Measurements from ENCODE around the gene CDRT4. TPM values are rescaled to one million over a fixed set of nuclear protein-coding genes. Genes with fewer than 3 reads are reported as not detected.

Gene CDRT4
- polyA plus RNA-seq, 1 of the 3 experiments (the other 2 are of a cell fraction): 4.6 TPM

- no peak overlapping the region for H3K4me2 ChIP-seq
- no peak overlapping the region for H2AFZ ChIP-seq (ENCODE audit: low read depth)
- H3K9me2 ChIP-seq: no peaks in the 10 kb centered on the region
- 96% methylated on average over 8 of the region's 8 CpGs for WGBS (ENCODE audit: low lambda C conversion rate)
- H4K20me1 ChIP-seq (ENCODE audit: insufficient read depth): no peaks in the 10 kb centered on the region
- no peak overlapping the region for H3K4me3 ChIP-seq (ENCODE audit: low read depth in 2 of 2, low read length in 1 of 2)
- no peaks in the 10 kb centered on the region for H3K79me2 ChIP-seq (ENCODE audit: insufficient read depth)
- H3K4me1 ChIP-seq (ENCODE audit: control insufficient read depth in 1 of 2, insufficient read depth in 2 of 2, low read depth in 1 of 2, low read length in 1 of 2): peaks cover 0 to 8% of the 10 kb centered on the region in 2 experiments; a peak in 1 of 4 replicates
- ChIA-PET POLR2A (no interaction called here), CTCF (interaction anchor here (1.1 kb wide), 1 partner anchor 10 kb away, joined by 3 read pairs; no protein-coding TSS in a partner anchor)
- H3K9me3 ChIP-seq: no peaks in the 10 kb centered on the region
- DNase-seq: no peak
- peak overlapping the region in 1 of 2 experiments; percentile 32; a peak in 1 of 4 replicates for H3K27ac ChIP-seq (ENCODE audit: low read depth in 2 of 2, low read length in 1 of 2)
- no peaks in the 10 kb centered on the region for H3F3A ChIP-seq (replicated peaks; ENCODE audit: insufficient read depth)
- H3K27me3 ChIP-seq (ENCODE audit: insufficient read depth): no peaks in the 10 kb centered on the region
- no peak overlapping the region for H3K9ac ChIP-seq
- H3K36me3 ChIP-seq (replicated peaks in 1 of 2; ENCODE audit: control insufficient read depth in 1 of 2, insufficient read depth in 2 of 2, low read length in 1 of 2): peaks cover 0 to 6% of the 10 kb centered on the region in 2 experiments
- no peak for TF ChIP-seq EZH2phosphoT487 (IDR thresholded peaks at IDR 0.05; ENCODE audit: borderline replicate concordance, low read depth)
- no peak for TF ChIP-seq FOSL2 (IDR thresholded peaks at IDR 0.05; ENCODE audit: borderline replicate concordance, low read depth)
- no peak for TF ChIP-seq MEF2A (IDR thresholded peaks at IDR 0.05; ENCODE audit: borderline replicate concordance, low read depth)
- TF ChIP-seq POLR2AphosphoS5 (IDR thresholded peaks at IDR 0.05; ENCODE audit: low read depth, low read length): no peak
- no peak for TF ChIP-seq YY1 (IDR thresholded peaks at IDR 0.05; ENCODE audit: low read depth)
- TF ChIP-seq JUND (IDR thresholded peaks at IDR 0.05): no peak
- no peak for TF ChIP-seq NRF1 (IDR thresholded peaks at IDR 0.05; ENCODE audit: low read depth, low read length)
- TF ChIP-seq FOXM1 (IDR thresholded peaks at IDR 0.05; ENCODE audit: low read depth): no peak
- TF ChIP-seq CHD2 (IDR thresholded peaks at IDR 0.05; ENCODE audit: low read length, partially characterized antibody): no peak
- TF ChIP-seq TCF12 (IDR thresholded peaks at IDR 0.05): no peak
- TF ChIP-seq USF2 (IDR thresholded peaks at IDR 0.05; ENCODE audit: borderline replicate concordance, low read depth, low read length): no peak
- TF ChIP-seq NFIC (IDR thresholded peaks at IDR 0.05; ENCODE audit: borderline replicate concordance): no peak
- no peak for TF ChIP-seq EP300 (IDR thresholded peaks at IDR 0.05; ENCODE audit: borderline replicate concordance in 1 of 2, low read depth in 1 of 2, low read length in 1 of 2)
- TF ChIP-seq ZBTB33 (IDR thresholded peaks at IDR 0.05; ENCODE audit: borderline replicate concordance, low read depth): no peak
- TF ChIP-seq IRF3 (IDR thresholded peaks at IDR 0.05; ENCODE audit: low read depth, low read length): no peak
- TF ChIP-seq RFX5 (IDR thresholded peaks at IDR 0.05; ENCODE audit: low read length): no peak
- TF ChIP-seq SIN3A (IDR thresholded peaks at IDR 0.05; ENCODE audit: borderline replicate concordance, low read depth, low read length): no peak
- no peak for TF ChIP-seq SMC3 (IDR thresholded peaks at IDR 0.05; ENCODE audit: low read depth, low read length)
- no peak for TF ChIP-seq RXRA (IDR thresholded peaks at IDR 0.05; ENCODE audit: borderline replicate concordance, low read depth)
These were observed 32.5 kb downstream of the CDRT4 start for GRCh38 chr17:15434956-15435355.

Data from SK-N-SH (cell line).